Rectal smooth muscle tissue (tissue), 1 donor: ENCODE results near the gene GP1BB.

Experiments used
- H3K27ac ChIP-seq: one replicate; pipeline ENCODE4 v1.7.0; 2013; ENCODE audit warnings: low read depth, low read length, inconsistent platforms
- H3K27me3 ChIP-seq: one replicate; pipeline ENCODE4 v1.7.0; 2013; ENCODE audit warnings: low read length; ENCODE audit not compliant: control insufficient read depth, insufficient read depth
- H3K36me3 ChIP-seq: one replicate; pipeline ENCODE4 v1.7.0; 2013; ENCODE audit warnings: low read length; ENCODE audit not compliant: control insufficient read depth, insufficient read depth
- H3K4me1 ChIP-seq: one replicate; pipeline ENCODE4 v1.7.0; 2013; ENCODE audit warnings: low read length; ENCODE audit not compliant: control insufficient read depth, insufficient read depth
- H3K4me3 ChIP-seq: one replicate; pipeline ENCODE4 v1.7.0; 2013; ENCODE audit warnings: low read length
- H3K9ac ChIP-seq: one replicate; pipeline ENCODE4 v1.7.0; 2013; ENCODE audit warnings: low read length

GP1BB gene

DNA sequence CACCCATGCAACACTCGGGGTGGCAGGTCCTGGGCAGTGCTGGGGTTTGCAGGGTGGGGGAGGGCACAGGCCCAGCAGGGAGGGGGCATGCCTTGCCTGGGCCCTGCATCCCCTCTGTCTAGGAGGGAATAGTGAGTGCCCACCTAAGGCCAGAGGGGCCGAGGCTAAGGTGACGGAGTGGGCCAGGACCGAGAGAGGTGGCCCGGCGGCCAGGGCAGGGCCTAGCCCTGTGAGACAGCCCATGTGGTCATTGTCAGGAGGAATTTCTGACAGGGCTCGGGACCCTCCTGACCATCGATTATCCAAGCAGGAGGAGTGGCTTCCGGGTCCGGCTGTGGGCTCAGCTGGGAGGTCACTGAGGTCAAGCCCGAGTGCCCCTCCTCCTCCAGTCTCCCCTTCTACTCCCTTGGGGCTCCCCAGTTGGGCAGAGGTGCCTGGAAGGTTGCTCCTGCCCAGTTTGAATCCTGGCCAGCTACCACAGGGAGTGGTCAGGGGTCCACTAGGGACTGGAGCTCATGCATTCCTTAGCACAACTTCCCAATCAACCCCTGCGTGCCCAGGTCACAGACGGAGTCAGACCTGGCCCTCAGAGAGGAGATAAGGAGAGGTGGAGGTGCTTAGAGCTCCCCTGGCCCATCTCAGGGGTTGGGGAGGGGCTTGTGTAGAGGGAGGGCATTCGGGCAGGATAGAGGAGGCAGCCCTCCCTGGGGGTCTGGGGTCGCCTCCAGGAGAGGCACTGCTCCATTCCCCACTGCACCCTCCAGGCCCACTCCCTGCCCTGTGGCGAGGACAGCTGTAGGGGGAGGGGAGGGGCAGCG is 14.7 kb downstream of the GP1BB start:
- H3K9ac ChIP-seq: no peak overlapping the region
- no peaks in the 10 kb centered on the region for H3K36me3 ChIP-seq
- H3K27ac ChIP-seq: no peak overlapping the region
- no peaks in the 10 kb centered on the region for H3K4me1 ChIP-seq
- H3K4me3 ChIP-seq: no peak overlapping the region
- H3K27me3 ChIP-seq: no peaks in the 10 kb centered on the region

DNA sequence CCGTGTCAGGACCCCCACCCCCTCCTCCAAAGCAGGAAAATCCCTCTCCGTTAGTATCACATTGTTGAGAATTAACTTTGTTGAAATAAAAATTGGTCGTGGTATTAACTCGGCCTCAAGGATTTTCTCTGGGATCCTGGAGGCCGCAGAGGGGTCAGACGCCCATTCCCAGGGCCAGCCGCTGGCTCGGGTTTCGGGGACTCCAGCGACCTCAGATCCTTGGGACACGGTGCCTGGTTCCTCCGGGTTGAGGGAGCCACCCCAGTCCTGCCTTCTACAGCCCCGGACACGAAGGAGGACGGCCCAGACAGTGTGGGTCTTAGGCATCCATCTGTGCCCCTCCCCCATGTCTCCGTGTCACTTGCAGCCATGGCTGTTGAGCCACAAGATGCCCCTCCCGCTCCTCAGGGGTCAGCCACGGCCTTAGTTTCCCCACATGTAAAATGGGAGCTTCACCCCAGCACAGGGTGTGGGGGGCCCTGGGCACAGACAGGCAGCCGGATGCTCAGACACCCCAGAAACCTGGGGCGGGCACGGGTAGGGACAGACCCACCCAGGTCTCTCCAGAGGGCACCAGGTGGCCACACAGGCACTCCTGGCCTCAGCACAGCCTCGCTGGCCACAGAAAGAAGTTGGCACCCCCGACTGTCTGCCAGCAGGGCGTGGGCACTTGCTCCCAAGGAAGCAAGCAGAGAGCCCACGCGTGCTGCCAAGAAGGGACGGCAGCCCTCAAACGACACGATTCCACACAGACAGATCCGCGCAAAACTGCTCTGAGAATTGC is 15.5 kb downstream of the GP1BB start:
- H3K4me3 ChIP-seq: no peak overlapping the region
- no peak overlapping the region for H3K9ac ChIP-seq
- H3K36me3 ChIP-seq: no peaks in the 10 kb centered on the region
- no peak overlapping the region for H3K27ac ChIP-seq
- H3K4me1 ChIP-seq: no peaks in the 10 kb centered on the region
- no peaks in the 10 kb centered on the region for H3K27me3 ChIP-seq

DNA sequence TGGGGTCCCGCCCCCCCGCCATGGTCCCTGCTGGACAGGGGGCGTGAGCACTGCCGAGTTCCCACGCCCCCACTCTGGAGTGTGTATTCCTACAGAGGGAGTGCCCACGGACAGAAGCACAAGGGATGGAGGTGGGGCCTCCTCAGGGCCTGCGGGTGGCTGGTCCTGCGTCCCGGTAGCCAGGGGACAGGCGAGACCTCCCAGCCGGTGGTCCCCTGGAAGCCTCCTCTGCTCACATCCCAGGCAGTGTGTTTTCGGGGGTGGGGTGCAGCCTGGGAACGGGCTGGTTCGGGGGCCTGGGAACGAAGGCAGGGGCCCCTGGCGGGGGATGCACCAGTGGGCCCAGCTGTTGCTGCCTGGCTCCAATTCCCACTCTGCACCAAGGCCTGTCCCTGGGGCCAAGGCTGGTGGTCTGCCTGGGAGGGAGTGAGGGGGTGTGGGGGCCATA is 16.1 kb downstream of the GP1BB start:
- H3K4me3 ChIP-seq: no peak overlapping the region
- H3K27me3 ChIP-seq: no peaks in the 10 kb centered on the region
- no peaks in the 10 kb centered on the region for H3K4me1 ChIP-seq
- H3K27ac ChIP-seq: no peak overlapping the region
- H3K9ac ChIP-seq: no peak overlapping the region
- no peaks in the 10 kb centered on the region for H3K36me3 ChIP-seq

DNA sequence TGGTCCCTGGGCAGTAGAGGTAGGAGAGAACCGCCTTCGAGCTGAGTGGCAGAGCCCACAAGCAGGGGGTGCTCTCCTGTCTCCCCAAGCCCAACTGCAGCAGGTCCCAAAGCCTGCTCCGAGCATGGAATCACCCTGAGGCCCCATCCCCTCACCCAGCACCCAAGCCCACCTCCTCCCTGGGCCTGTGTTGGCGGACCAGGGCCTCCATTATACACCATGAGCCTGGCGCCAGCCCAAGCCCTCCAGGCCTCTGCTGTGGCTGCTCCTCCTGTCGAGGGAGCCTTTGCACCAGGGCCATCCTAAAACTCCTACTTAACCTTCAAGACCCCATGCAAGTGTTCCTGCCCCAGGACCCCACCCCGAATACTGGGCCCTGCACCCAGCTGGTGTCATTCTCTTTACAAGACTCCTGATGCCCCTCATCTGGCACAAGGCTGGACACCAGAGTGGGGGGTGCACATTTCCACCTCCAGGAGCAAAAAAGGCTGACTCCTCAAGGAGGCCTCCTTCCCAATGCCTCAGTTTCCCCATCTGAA is 16.6 kb downstream of the GP1BB start:
- H3K27me3 ChIP-seq: no peaks in the 10 kb centered on the region
- H3K4me3 ChIP-seq: no peak overlapping the region
- no peaks in the 10 kb centered on the region for H3K4me1 ChIP-seq
- H3K36me3 ChIP-seq: no peaks in the 10 kb centered on the region
- no peak overlapping the region for H3K27ac ChIP-seq
- H3K9ac ChIP-seq: no peak overlapping the region

DNA sequence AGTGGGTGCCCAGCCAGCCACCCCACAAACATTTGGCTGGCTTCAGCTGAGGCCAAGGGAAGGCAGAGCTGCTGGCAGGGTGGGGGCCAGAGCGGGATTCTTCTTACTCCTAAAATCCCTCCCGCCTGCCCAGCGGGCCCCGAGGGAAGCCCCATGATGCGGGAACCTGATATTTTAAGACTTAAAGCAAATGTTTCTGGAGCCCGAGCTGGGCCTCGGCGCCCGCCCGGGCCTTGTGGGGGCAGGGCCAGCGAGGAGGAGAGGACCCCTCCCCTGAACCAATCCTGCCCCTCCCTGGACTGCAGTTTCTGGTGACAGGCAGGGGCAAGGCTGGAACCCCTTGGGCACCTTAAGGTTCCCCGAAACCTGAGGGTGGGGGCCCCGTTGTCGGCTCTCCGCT is 17.2 kb downstream of the GP1BB start:
- H3K27ac ChIP-seq: no peak overlapping the region
- H3K4me1 ChIP-seq: no peaks in the 10 kb centered on the region
- H3K27me3 ChIP-seq: no peaks in the 10 kb centered on the region
- H3K36me3 ChIP-seq: no peaks in the 10 kb centered on the region
- H3K9ac ChIP-seq: no peak overlapping the region
- H3K4me3 ChIP-seq: no peak overlapping the region

DNA sequence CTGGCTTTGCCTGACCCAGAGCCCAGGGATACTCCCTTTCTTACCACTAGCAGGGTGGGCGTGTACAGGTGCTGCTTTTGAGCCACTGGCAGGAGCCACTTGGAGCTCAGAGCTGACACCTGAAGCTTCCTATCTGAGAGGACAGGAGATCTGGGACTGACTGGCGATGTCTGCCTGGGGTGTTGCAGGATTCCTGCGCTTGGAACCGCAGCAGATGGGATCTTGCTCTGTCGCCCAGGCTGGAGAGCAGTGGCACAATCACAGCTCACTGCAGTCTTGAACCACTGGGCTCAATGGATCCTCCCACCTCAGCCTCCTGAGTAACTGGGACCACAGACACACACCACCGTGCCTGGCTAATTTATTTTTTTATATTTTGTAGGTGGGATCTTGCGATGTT is 17.7 kb downstream of the GP1BB start:
- no peak overlapping the region for H3K9ac ChIP-seq
- H3K27ac ChIP-seq: no peak overlapping the region
- no peak overlapping the region for H3K4me3 ChIP-seq
- no peaks in the 10 kb centered on the region for H3K27me3 ChIP-seq
- H3K36me3 ChIP-seq: no peaks in the 10 kb centered on the region
- no peaks in the 10 kb centered on the region for H3K4me1 ChIP-seq

DNA sequence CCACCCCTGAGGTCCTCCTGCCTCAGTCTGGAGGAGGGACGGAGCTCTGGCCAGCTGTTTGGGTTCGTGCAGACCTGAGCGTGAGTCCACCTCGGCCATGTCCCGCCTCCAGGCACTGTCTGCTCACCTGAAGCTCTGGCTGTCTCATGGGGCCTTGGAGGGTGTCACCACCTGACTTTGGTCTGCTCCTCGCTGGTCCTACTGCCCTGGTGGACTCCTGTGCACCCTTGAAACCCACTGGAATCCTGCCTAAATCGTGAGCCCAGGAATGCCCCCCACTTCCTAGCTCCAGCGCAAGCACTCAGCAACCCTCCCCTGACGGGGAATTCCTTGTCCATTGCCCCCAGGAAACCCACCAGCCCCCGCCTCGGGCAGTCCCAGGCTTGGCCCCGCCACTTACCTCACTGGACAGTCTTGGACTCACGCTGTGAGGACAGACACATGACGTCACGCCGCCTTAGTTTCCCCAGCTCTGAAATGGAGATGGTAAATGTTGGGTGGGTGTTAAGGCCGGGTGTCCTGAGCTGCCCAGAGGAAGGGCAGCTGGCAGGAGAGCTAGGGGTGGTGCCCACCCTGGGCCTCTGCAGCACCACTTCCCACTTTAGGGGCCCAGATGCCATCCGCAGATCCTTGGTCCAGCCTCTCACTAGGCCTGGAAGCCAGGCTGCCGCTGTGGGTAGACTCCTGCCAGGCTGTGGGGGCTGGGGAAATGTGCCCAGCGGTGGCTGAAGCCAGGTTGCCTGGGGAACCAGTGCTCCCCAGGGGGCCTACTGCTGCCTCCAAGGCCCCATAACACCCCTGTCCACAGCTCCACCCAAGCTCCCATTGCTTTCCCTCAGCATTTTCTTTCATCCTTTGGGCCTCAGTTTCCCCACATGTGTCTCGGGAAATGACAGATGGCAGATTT is 19.1 kb downstream of the GP1BB start:
- no peak overlapping the region for H3K4me3 ChIP-seq
- no peaks in the 10 kb centered on the region for H3K36me3 ChIP-seq
- H3K27me3 ChIP-seq: no peaks in the 10 kb centered on the region
- H3K4me1 ChIP-seq: no peaks in the 10 kb centered on the region
- H3K9ac ChIP-seq: no peak overlapping the region
- H3K27ac ChIP-seq: no peak overlapping the region

DNA sequence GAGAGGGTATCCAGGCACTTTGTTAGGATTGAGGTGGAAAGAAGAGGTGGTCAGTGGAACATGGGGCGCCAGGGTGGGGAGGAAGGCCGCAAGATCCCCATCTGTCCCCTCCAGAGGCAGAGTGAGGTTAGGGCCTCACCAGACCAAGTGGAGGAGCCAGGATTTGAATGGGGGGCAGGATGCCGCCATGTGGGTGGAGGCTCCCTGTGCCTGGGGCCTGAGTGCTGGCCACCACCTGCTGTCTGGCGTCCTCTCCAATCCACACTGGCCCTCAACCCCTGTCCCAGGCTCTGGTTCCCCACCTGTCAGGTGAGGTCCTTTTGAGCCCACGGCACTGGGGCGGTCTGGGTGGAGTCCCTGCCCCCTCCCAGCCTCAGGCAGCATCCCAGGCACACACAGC is 19.7 kb downstream of the GP1BB start:
- Histone ChIP-seq H3K27me3 (no peaks in the 10 kb centered on the region), H3K4me1 (no peaks in the 10 kb centered on the region), H3K9ac (no peak overlapping the region), H3K36me3 (no peaks in the 10 kb centered on the region), H3K4me3 (no peak overlapping the region), H3K27ac (no peak overlapping the region)

DNA sequence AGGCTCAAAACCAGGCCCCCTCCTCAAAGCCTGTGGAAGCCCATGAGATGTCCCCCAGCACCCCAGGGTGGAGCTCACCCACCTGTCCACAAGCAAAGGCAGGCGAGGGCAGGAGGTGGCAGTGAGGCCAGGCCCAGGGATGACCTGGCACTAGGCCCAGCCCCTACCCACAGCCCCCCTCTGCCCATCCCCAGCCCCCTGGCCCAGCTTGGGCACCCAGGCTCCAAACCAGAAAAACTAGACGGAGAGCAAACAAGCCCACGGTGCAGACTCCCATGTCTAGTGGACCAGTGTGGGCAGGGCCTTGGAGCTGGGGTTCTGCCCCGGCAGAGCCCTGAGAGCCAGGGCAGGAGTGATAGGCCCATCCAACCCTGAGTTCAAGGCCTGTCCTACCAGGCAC is 20.3 kb downstream of the GP1BB start:
- Histone ChIP-seq H3K36me3 (no peaks in the 10 kb centered on the region), H3K27ac (no peak overlapping the region), H3K27me3 (no peaks in the 10 kb centered on the region), H3K4me1 (no peaks in the 10 kb centered on the region), H3K4me3 (no peak overlapping the region), H3K9ac (no peak overlapping the region)

DNA sequence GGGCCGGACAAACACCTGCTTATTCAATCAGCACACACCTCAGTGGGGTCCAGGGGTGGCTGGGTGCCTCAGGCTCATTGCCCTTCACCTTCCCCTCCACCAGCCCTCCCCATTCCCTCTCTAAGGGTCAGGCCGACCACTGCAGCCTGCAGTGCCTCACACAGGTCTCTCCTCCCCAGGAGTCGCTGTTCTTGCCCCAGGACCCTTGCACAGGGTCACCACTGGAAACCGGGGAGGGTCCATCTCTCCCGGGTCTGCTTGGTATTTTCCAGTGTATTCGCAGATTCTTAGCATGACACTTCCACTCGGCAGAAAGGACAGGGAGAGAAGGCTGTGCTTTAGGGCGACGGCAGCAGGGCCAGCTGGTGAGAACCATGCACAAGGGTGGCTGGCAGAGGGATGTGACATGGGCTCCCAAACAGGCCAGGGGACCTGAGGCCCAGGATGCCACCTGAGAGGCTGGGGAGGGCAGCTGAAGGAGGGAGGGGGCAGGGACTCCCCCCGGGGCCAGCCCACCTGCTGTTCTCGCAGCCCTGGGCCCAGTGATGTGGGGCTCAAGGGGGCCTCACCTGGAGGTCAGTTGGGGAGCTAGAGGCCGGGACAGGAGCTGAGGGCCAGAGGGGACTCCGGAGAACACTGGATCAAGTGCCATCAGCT is 21.1 kb downstream of the GP1BB start:
- H3K4me3 ChIP-seq: no peak overlapping the region
- no peaks in the 10 kb centered on the region for H3K27me3 ChIP-seq
- H3K4me1 ChIP-seq: no peaks in the 10 kb centered on the region
- H3K9ac ChIP-seq: no peak overlapping the region
- H3K27ac ChIP-seq: no peak overlapping the region
- H3K36me3 ChIP-seq: no peaks in the 10 kb centered on the region

DNA sequence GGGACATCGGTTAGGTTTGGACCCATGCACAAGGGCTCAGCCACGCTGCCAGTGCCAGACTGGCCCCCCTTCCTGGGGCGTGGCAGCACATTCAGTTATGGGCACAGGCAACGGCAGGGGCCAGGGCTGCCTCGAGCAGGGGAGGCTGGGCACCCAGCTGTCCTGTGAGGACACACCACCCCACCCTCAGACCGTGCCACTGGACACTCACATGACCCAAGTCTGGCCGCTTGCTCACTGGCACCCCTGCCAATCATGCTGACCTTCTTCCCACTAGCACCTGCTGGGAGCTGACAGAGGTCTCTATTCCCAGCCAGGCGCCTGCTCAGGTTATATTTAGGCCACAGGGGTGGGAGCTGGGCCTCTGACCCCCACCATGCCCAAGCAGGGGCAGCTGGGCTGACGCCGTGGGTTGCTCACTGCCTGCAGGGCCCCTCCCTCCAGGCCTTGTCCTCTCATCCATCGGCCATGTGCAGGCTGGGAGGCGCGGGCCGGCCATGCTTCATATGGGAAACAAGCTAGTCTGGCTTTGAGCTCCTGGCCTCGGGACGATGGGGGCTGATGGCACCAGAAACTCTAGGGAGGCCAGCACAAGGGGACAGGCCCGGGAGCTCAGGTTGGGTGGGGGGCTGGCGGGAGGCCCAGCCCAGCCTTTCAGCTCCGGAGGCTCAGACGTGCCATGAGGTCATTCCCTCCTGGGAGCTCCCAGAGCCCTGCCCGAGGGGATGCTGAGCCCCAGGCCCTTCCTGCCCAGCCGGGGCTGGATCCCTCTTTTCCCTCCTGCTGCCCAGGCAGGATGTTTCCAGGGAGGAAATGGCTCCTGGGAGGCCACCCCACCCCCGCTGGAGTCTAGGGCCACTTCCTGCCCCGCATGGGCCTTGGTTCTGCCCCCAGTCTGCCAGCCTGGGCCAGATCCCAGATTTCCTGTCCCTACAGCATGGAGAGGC is 22.1 kb downstream of the GP1BB start:
- Histone ChIP-seq H3K4me1 (no peaks in the 10 kb centered on the region), H3K36me3 (no peaks in the 10 kb centered on the region), H3K27ac (no peak overlapping the region), H3K4me3 (no peak overlapping the region), H3K27me3 (peaks cover 6% of the 10 kb centered on the region), H3K9ac (no peak overlapping the region)
